ENCODE results near the gene TFB1M. TPM values are rescaled to one million over a fixed set of nuclear protein-coding genes. Genes with fewer than 3 reads are reported as not detected.

TFB1M gene
- total RNA-seq, 2 donors from 2014 or later: 6.6 to 11.0 TPM

- DNase-seq (ENCODE audit: low spot score) (no peak), ATAC-seq (ENCODE audit: insufficient number of reproducible peaks, low FRiP score, low read depth) (no peak)
- TF ChIP-seq CTCF (IDR thresholded peaks at IDR 0.05): no peak
- Histone ChIP-seq H3K4me1 (ENCODE audit: control insufficient read depth in 1 of 2, low read depth in 2 of 2) (no peaks in the 10 kb centered on the region), H3K27me3 (replicated peaks; ENCODE audit: insufficient read depth) (no peaks in the 10 kb centered on the region), H3K27ac (no peak overlapping the region), H3K9me3 (no peaks in the 10 kb centered on the region), H3K4me3 (no peak overlapping the region), H3K36me3 (peaks cover 7% of the 10 kb centered on the region)
These were observed 53.0 kb downstream of the TFB1M start for GRCh38 chr6:155261111-155261900.

GRCh38 chr6:155260686-155261085 lies 53.6 kb downstream of the TFB1M start:
- no peaks in the 10 kb centered on the region for H3K9me3 ChIP-seq
- ATAC-seq (ENCODE audit: insufficient number of reproducible peaks, low FRiP score, low read depth) (no peak), DNase-seq (ENCODE audit: low spot score) (no peak)
- no peaks in the 10 kb centered on the region for H3K4me1 ChIP-seq (ENCODE audit: control insufficient read depth in 1 of 2, low read depth in 2 of 2)
- no peak overlapping the region for H3K4me3 ChIP-seq
- no peaks in the 10 kb centered on the region for H3K27me3 ChIP-seq (replicated peaks; ENCODE audit: insufficient read depth)
- no peak for TF ChIP-seq CTCF (IDR thresholded peaks at IDR 0.05)
- H3K27ac ChIP-seq: no peak overlapping the region
- peaks cover 7% of the 10 kb centered on the region for H3K36me3 ChIP-seq

- no peaks in the 10 kb centered on the region for H3K4me1 ChIP-seq (ENCODE audit: control insufficient read depth in 1 of 2, low read depth in 2 of 2)
- DNase-seq (ENCODE audit: low spot score): no peak
- no peak for TF ChIP-seq CTCF (IDR thresholded peaks at IDR 0.05)
- no peaks in the 10 kb centered on the region for H3K9me3 ChIP-seq
- no peak overlapping the region for H3K27ac ChIP-seq
- no peak for ATAC-seq (ENCODE audit: insufficient number of reproducible peaks, low FRiP score, low read depth)
- no peak overlapping the region for H3K4me3 ChIP-seq
- no peaks in the 10 kb centered on the region for H3K27me3 ChIP-seq (replicated peaks; ENCODE audit: insufficient read depth)
- peaks cover 11% of the 10 kb centered on the region for H3K36me3 ChIP-seq
These were observed 54.4 kb downstream of the TFB1M start for GRCh38 chr6:155259897-155260296.

- Histone ChIP-seq H3K4me1 (ENCODE audit: control insufficient read depth in 1 of 2, low read depth in 2 of 2) (no peaks in the 10 kb centered on the region), H3K9me3 (no peaks in the 10 kb centered on the region), H3K36me3 (peaks cover 14% of the 10 kb centered on the region), H3K27ac (no peak overlapping the region), H3K27me3 (replicated peaks; ENCODE audit: insufficient read depth) (no peaks in the 10 kb centered on the region), H3K4me3 (no peak overlapping the region)
- no peak for TF ChIP-seq CTCF (IDR thresholded peaks at IDR 0.05)
- no peak for ATAC-seq (ENCODE audit: insufficient number of reproducible peaks, low FRiP score, low read depth)
- no peak for DNase-seq (ENCODE audit: low spot score)
These were observed 55.1 kb downstream of the TFB1M start for GRCh38 chr6:155259204-155259603.

- no peaks in the 10 kb centered on the region for H3K4me1 ChIP-seq (ENCODE audit: control insufficient read depth in 1 of 2, low read depth in 2 of 2)
- DNase-seq (ENCODE audit: low spot score) (no peak), ATAC-seq (ENCODE audit: insufficient number of reproducible peaks, low FRiP score, low read depth) (no peak)
- no peaks in the 10 kb centered on the region for H3K9me3 ChIP-seq
- no peaks in the 10 kb centered on the region for H3K27me3 ChIP-seq (replicated peaks; ENCODE audit: insufficient read depth)
- H3K36me3 ChIP-seq: peaks cover 14% of the 10 kb centered on the region
- no peak overlapping the region for H3K27ac ChIP-seq
- TF ChIP-seq CTCF (IDR thresholded peaks at IDR 0.05): no peak
- H3K4me3 ChIP-seq: no peak overlapping the region
These were observed 56.5 kb downstream of the TFB1M start for GRCh38 chr6:155257796-155258195.
